NB4 (cell line): ENCODE data around the gene SLC6A6.

Experiments
- DNase-seq: peaks from one replicate; pipeline ENCODE4 v3.0.0; 2010; ENCODE audit warnings: low read depth
- H3K4me3 ChIP-seq: one replicate; pipeline ENCODE4 v1.5.1; 2011; ENCODE audit warnings: mild to moderate bottlenecking, low read depth, low read length, moderate library complexity
- CTCF ChIP-seq: IDR thresholded peaks from one replicate; pipeline ENCODE4 v1.5.1; 2012; ENCODE audit warnings: low read depth, low read length
- MAX ChIP-seq: IDR thresholded peaks from 2 replicates; pipeline ENCODE4 v1.6.1; 2011; ENCODE audit warnings: low read depth, low read length
- MYC ChIP-seq: IDR thresholded peaks from 2 replicates; pipeline ENCODE4 v1.6.1; 2011; ENCODE audit warnings: low read depth, low read length
- POLR2A ChIP-seq: IDR thresholded peaks from 2 replicates; pipeline ENCODE4 v1.6.1; 2011; ENCODE audit warnings: mild to moderate bottlenecking; ENCODE audit not compliant: insufficient read length; ENCODE audit errors: extremely low read depth

Gene SLC6A6

GRCh38 chr3:14488286-14489041, 86.1 kb downstream of the SLC6A6 start:
- no peak for DNase-seq
- TF ChIP-seq MYC = no peak
- TF ChIP-seq CTCF = no peak
- TF ChIP-seq MAX = no peak
- no peak for TF ChIP-seq POLR2A
- H3K4me3 ChIP-seq = no peak overlapping the region

GRCh38 chr3:14489641-14490040, 87.2 kb downstream of the SLC6A6 start:
- TF ChIP-seq MAX = no peak
- DNase-seq = no peak
- no peak overlapping the region for H3K4me3 ChIP-seq

GRCh38 chr3:14490255-14490654, 87.8 kb downstream of the SLC6A6 start:
- no peak for TF ChIP-seq POLR2A
- no peak for TF ChIP-seq CTCF
- no peak for TF ChIP-seq MAX
- TF ChIP-seq MYC = no peak
- H3K4me3 ChIP-seq = no peak overlapping the region
- DNase-seq = no peak

- H3K4me3 ChIP-seq = no peak overlapping the region
- TF ChIP-seq MYC = no peak
- no peak for TF ChIP-seq CTCF
- no peak for TF ChIP-seq POLR2A
- TF ChIP-seq MAX = no peak
- no peak for DNase-seq
Measured at GRCh38 chr3:14490831-14491230, 88.4 kb downstream of the SLC6A6 start.

GRCh38 chr3:14491396-14492190, 89.2 kb downstream of the SLC6A6 start:
- TF ChIP-seq MAX = no peak
- TF ChIP-seq POLR2A = no peak
- no peak for TF ChIP-seq MYC
- no peak for TF ChIP-seq CTCF
- no peak overlapping the region for H3K4me3 ChIP-seq
- no peak for DNase-seq
